HG02884 (cell line): Measurements from ENCODE around the gene HIP1.
"Not testable (repeated sequence)": the region's sequence is repeated elsewhere in the genome, so short reads cannot be mapped to it uniquely, and the experiment has no call there.

Experiments
- ATAC-seq: cut with Tn5 transposase; IDR thresholded peaks from one replicate; pipeline ENCODE4 v1.9.1; 2021; ENCODE audit warnings: mild to moderate bottlenecking, moderate library complexity; ENCODE audit not compliant: unreplicated experiment

Gene HIP1

GRCh38 chr7:75717746-75718145 lies 21.0 kb downstream of the HIP1 start:
- ATAC-seq: not testable (repeated sequence)

GRCh38 chr7:75716992-75717626 lies 21.6 kb downstream of the HIP1 start:
- no peak for ATAC-seq

GRCh38 chr7:75715864-75716263 lies 22.9 kb downstream of the HIP1 start:
- ATAC-seq: no peak

- no peak for ATAC-seq
Measured at GRCh38 chr7:75712517-75713361, 26.0 kb downstream of the HIP1 start.

GRCh38 chr7:75711656-75712514 lies 26.9 kb downstream of the HIP1 start:
- no peak for ATAC-seq

GRCh38 chr7:75711076-75711475 lies 27.7 kb downstream of the HIP1 start:
- ATAC-seq: no peak

GRCh38 chr7:75704928-75705327 lies 33.8 kb downstream of the HIP1 start:
- no peak for ATAC-seq

GRCh38 chr7:75702515-75702914 lies 36.2 kb downstream of the HIP1 start:
- ATAC-seq: no peak

GRCh38 chr7:75699993-75700392 lies 38.7 kb downstream of the HIP1 start:
- ATAC-seq: no peak

- no peak for ATAC-seq
Measured at GRCh38 chr7:75698358-75698757, 40.4 kb downstream of the HIP1 start.

GRCh38 chr7:75696263-75697037 lies 42.3 kb downstream of the HIP1 start:
- no peak for ATAC-seq

GRCh38 chr7:75694638-75695399 lies 43.9 kb downstream of the HIP1 start:
- no peak for ATAC-seq

GRCh38 chr7:75693668-75694067 lies 45.1 kb downstream of the HIP1 start:
- not testable (repeated sequence) for ATAC-seq

GRCh38 chr7:75691793-75692543 lies 46.8 kb downstream of the HIP1 start:
- ATAC-seq: no peak

- no peak for ATAC-seq
Measured at GRCh38 chr7:75690121-75690523, 48.6 kb downstream of the HIP1 start.

GRCh38 chr7:75689246-75690099 lies 49.3 kb downstream of the HIP1 start:
- no peak for ATAC-seq

- ATAC-seq: no peak
Measured at GRCh38 chr7:75688200-75689136, 50.3 kb downstream of the HIP1 start.
